GM19455 (cell line): ENCODE measurements around the gene PGAM5.

ENCODE experiments used
- ATAC-seq: cut with Tn5 transposase; IDR thresholded peaks from one replicate; pipeline ENCODE4 v1.9.1; 2021; ENCODE audit not compliant: unreplicated experiment

Gene PGAM5

DNA sequence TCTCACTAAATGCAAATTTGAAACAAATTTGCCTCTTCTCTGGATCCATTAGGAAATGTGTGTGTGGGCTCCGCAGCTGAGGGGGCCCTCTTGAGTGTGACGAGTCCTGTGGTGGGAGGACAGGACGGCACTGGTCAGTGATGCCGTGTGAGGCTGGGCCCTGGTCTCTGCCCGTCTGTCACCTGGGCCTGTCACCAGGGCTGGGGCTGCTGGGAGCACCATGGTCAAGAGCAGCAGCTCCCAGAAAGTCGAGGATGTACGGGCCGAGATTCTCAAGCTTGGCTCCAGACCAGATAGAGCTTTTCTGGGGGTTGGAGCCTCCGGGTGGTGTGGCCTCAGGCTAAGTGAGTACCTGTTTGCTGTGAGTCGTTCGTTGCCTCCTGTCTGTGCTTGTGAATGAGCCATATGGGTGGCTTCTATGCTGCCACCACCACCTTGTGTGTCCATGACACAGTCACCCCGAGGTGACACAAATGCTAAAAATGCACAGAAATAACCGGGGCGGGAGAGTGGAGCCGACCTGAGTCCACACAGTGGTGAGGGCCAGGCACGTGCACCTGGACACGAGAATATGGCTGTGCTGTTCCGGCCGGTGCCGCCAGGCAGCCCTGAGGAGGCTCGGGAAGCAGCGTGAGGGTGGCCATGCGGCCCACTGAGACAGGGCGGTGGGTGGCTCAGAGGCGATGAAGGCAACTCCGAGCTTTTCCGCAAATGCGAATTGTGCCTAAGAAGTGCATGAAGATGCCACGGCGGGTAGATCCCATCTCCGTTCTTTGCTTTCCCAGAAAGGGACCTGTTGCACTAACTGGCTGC, 8.7 kb downstream of the PGAM5 start:
- no peak for ATAC-seq

DNA sequence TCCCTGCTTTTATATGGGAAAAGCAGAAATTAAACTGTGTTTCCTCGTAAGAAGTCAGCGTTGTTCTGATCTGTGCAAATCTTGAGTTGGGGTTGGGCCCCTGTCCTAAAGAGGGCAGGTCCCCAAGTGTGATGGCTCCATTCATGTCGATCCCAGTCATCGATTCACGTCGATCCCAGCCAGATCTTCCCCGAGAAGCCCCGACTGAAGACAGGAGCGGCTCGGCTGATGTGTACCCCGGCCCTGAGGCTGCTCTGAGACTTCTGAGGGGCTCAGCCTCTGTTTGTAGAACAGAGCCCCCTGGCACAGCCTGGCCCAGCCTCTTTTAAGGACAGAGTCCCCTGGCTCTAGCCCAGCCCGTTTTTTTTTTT, 9.3 kb downstream of the PGAM5 start:
- no peak for ATAC-seq

DNA sequence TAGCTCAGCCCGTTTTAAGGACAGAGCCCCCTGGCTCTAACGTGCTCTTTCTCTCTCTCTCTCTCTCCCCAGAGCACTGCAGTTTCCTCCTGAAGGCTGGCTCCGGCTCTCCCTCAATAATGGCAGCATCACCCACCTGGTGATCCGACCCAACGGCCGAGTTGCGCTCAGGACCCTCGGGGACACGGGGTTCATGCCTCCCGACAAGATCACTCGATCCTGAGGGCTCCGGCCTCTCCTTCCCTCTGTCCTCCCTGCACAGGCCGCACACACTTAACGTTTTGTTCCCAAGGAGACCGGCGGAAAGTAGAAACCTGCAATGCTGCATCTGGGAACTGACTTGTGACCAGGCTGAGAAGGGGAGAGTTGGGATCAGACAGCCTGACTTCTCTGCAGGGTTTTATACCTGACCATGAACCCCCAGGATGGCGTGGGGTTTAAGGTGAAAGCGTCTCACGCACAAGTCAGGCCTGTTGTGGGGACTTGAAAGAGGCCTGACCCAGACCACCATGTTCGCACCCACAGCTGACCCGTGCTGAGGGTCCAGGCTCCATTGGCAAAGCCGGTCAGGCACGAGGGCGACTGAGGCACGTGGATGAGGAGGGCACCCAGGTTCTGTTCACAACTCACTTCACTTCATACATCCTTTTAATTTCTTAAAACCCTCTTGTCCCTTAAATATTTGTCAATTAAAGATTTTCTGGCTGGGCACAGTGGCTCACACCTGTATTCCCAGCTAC, 10.1 kb downstream of the PGAM5 start:
- no peak for ATAC-seq

DNA sequence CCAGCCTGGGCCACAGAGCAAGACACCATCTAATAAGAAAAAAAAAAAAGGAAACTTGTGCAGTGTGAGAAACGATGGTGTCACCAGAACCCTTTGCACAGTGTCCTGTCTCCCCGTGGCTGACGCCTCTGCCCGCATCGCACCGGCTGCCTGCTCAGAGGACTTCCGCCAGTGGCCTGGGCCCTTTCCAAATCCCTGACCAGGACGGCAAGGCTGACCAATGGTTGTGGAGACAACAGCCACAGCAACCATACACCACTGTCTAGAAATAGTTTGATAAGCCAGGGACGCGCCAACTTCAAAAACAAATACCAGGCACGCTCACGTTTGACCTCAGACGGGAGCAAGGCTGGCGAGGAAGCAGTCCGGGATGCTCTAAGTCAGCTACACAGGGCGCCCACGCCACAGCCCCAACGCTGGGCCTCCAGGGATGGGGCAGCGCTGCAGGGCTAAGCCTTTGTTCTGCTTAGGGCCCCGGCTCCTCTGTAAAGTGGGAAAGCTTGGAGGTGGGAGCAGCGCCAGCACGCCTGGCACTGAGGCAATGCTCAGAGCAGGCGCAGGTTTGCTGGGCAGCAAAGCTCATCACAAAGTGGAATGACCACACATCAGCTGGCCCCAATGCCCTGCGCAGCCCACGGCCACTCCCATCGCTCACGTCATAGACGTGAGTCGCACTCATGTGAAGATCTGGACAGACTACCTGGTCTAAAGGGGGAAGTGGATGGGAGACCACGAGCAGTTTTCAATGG, 12.5 kb downstream of the PGAM5 start:
- no peak for ATAC-seq

DNA sequence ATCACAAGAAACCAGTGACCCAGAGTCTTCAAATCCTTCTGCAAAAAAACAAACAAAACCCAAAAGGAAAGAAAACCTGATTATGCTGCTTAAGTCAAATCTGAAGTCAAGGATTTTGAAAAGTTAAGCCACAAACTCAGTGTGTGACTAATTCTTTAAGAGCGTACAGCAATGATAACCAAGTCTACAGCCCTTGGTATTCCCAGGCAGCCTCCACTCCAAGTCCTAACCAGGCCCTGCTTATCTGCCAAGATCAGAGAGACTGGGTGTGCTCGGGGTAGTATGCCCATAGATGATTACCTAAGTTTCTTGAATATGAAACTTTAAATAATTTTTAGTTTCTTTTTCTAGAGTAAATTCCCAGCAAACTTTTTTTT, 13.1 kb downstream of the PGAM5 start:
- ATAC-seq: no peak

- no peak for ATAC-seq
Observed at GRCh38 chr12:132724506-132725241, 14.0 kb downstream of the PGAM5 start.

- no peak for ATAC-seq
Observed at GRCh38 chr12:132726386-132726785, 15.7 kb downstream of the PGAM5 start.

- no peak for ATAC-seq
Observed at GRCh38 chr12:132727091-132727794, 16.6 kb downstream of the PGAM5 start.

GRCh38 chr12:132728502-132728901, 17.9 kb downstream of the PGAM5 start:
- ATAC-seq: no peak

GRCh38 chr12:132729541-132730320, 19.1 kb downstream of the PGAM5 start:
- no peak for ATAC-seq

DNA sequence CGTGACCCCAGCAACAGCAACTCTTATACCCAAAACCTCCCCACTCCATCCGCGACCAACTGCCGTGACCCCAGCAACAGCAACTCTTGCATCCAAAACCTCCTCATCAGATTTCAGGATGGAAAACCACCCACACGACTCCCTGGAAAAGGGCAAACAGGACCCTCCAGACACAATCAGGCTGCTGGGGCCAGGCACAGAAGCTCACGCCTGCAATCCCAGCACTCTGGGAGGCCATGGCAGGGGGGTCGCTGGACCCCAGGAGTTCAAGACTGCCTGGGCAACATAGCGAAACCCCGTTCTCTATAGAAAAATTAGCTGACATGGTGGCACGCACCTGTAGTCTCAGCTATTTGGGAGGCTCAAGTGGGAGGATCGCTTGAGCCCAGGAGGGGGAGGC, 19.7 kb downstream of the PGAM5 start:
- no peak for ATAC-seq

- no peak for ATAC-seq
Observed at GRCh38 chr12:132731574-132731973, 20.9 kb downstream of the PGAM5 start.

GRCh38 chr12:132734206-132734605, 23.6 kb downstream of the PGAM5 start:
- no peak for ATAC-seq

- no peak for ATAC-seq
Observed at GRCh38 chr12:132735496-132735895, 24.9 kb downstream of the PGAM5 start.

GRCh38 chr12:132736378-132736777, 25.7 kb downstream of the PGAM5 start:
- ATAC-seq: no peak

DNA sequence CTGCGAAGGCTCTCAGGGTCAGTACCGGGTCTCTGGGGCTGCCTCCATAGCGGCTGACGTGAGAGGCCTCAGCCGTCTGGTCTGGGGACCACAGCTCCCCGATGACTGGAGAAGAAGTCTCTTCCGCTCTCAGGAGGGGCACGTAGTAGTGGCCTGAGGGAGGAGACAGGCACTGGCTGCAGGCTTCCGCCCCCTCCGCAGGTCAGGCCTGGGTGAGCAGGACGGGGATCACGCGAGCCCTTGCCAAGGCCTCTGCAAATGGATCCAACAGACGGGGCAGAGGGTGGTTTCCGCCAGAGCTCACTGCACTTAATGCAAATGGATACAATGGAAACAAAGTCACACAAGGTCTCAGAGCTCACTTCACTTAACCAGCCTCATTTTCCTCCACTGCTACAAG, 26.3 kb downstream of the PGAM5 start:
- no peak for ATAC-seq

GRCh38 chr12:132739600-132740312, 29.1 kb downstream of the PGAM5 start:
- ATAC-seq: no peak

GRCh38 chr12:132740313-132740646, 29.6 kb downstream of the PGAM5 start:
- no peak for ATAC-seq

DNA sequence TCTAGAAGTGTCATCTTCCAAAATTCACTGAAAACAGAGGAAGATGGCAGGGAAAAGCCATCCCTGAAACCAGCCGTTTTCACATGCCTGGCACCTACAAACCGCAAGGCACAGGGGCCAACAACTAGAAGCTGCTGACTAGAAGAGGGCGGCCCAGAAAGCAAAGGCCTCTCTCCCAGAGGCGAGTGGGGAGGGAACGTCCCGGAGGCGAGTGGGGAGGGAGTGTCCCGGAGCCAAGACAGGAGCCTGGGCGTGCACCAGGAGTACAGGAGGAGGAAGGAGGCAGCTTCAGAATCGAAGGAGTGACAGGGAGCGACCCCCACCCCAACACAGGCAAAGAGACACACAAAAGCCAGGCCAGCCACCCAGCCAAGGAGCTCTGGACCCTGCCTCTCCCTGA, 30.0 kb downstream of the PGAM5 start:
- no peak for ATAC-seq
